ENCODE data around the gene CASQ1.

The CASQ1 gene

GRCh38 chr1:160186246-160186645 is 4.1 kb upstream of the CASQ1 start:
- TF ChIP-seq CTCF (IDR thresholded peaks at IDR 0.05; ENCODE audit: control extremely low read depth, extremely low read depth, low read depth, missing control alignments) = no peak
- ChIA-PET CTCF (interaction anchor here (0.7 to 1.3 kb wide), 3 partner anchors 17 to 190 kb away, joined by 3 to 4 read pairs (median 3); no protein-coding TSS in a partner anchor), POLR2A (no interaction called here)
- no peak for DNase-seq (ENCODE audit: extremely low spot score)

GRCh38 chr1:160186729-160187128 is 3.6 kb upstream of the CASQ1 start:
- TF ChIP-seq CTCF (IDR thresholded peaks at IDR 0.05; ENCODE audit: control extremely low read depth, extremely low read depth, low read depth, missing control alignments) = no peak
- POLR2A ChIA-PET = no interaction called here
- CTCF ChIA-PET = interaction anchor here (0.7 to 7.2 kb wide), 6 partner anchors 9 to 190 kb away, joined by 3 to 126 read pairs (median 3); no protein-coding TSS in a partner anchor
- no peak for DNase-seq (ENCODE audit: extremely low spot score)

- TF ChIP-seq CTCF (IDR thresholded peaks at IDR 0.05; ENCODE audit: control extremely low read depth, extremely low read depth, low read depth, missing control alignments) = no peak
- DNase-seq (ENCODE audit: extremely low spot score) = no peak
- ChIA-PET CTCF (interaction anchor here (0.7 to 7.2 kb wide), 6 partner anchors 9 to 105 kb away, joined by 3 to 134 read pairs (median 12); partner anchors contain the start of gene PEA15), POLR2A (no interaction called here)
These were observed 3.0 kb upstream of the CASQ1 start for GRCh38 chr1:160187407-160187806.

GRCh38 chr1:160188341-160188740 is 2.0 kb upstream of the CASQ1 start:
- TF ChIP-seq CTCF (IDR thresholded peaks at IDR 0.05; ENCODE audit: control extremely low read depth, extremely low read depth, low read depth, missing control alignments) = no peak
- DNase-seq (ENCODE audit: extremely low spot score) = no peak
- POLR2A ChIA-PET = no interaction called here
- CTCF ChIA-PET = interaction anchor here (1.4 to 7.2 kb wide), 8 partner anchors 16 to 188 kb away, joined by 3 to 134 read pairs (median 13); partner anchors contain the start of gene PEA15

GRCh38 chr1:160191756-160192155 is 1.4 kb downstream of the CASQ1 start:
- POLR2A ChIA-PET = no interaction called here
- DNase-seq (ENCODE audit: extremely low spot score) = no peak
- CTCF ChIA-PET = interaction anchor here (0.7 to 7.2 kb wide), 11 partner anchors 14 to 188 kb away, joined by 3 to 134 read pairs (median 15); partner anchors contain the start of genes PEA15 and PEX19
- TF ChIP-seq CTCF (IDR thresholded peaks at IDR 0.05; ENCODE audit: control extremely low read depth, extremely low read depth, low read depth, missing control alignments) = no peak

- ChIA-PET POLR2A (no interaction called here), CTCF (interaction anchor here (1.4 to 7.2 kb wide), 14 partner anchors 9 to 187 kb away, joined by 3 to 134 read pairs (median 14); partner anchors contain the start of genes PEA15 and PEX19)
- no peak for DNase-seq (ENCODE audit: extremely low spot score)
- no peak for TF ChIP-seq CTCF (IDR thresholded peaks at IDR 0.05; ENCODE audit: control extremely low read depth, extremely low read depth, low read depth, missing control alignments)
These were observed 1.9 kb downstream of the CASQ1 start for GRCh38 chr1:160192234-160192633.
